ENCODE measurements around the gene SAMD3.
"Not testable (repeated sequence)": the region's sequence is repeated elsewhere in the genome, so short reads cannot be mapped to it uniquely, and the experiment has no call there.

Gene SAMD3

GRCh38 chr6:130170160-130170559 is 52.6 kb downstream of the SAMD3 start:
- DNase-seq, result not testable (repeated sequence)

GRCh38 chr6:130167655-130168054 is 55.1 kb downstream of the SAMD3 start:
- DNase-seq, result no peak

- DNase-seq, result no peak
These were observed 58.5 kb downstream of the SAMD3 start for GRCh38 chr6:130164251-130164650.

GRCh38 chr6:130163266-130163665 is 59.5 kb downstream of the SAMD3 start:
- no peak for DNase-seq

- DNase-seq, result no peak
These were observed 60.3 kb downstream of the SAMD3 start for GRCh38 chr6:130162421-130162820.

DNA sequence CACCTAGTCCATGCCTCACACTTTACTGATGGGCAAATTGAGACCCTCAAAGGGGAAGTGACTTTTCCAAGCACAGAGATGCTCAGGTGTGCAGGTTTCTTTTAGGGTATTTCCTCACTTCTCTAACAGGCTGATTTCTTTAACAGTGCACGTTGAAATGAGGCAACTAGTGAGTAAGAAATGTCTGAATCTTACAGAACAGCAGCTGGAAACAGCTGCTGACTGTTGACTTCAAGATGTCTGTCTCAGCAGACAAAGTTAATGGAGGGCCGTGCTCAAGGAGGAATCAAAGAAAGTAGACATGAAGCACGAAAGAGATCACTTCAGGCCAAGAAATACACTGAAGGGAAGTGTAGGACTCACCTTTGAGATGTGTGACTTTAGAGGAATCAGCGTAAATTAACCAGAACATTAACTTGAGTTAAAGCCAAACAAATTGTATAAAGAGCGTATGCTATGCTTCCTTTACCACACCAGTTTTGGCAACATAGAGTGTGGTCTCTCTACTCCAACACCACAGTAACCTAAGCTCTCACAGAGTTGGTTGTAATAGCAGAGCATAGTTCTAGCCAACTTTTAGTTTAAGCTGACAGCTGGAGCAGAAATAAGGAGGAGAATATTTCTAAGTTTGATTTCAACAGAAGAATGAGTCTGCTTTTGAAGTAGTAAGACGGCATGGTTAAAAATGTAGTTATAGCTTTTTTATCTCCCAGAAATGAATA is 60.9 kb downstream of the SAMD3 start:
- DNase-seq, result no peak

DNA sequence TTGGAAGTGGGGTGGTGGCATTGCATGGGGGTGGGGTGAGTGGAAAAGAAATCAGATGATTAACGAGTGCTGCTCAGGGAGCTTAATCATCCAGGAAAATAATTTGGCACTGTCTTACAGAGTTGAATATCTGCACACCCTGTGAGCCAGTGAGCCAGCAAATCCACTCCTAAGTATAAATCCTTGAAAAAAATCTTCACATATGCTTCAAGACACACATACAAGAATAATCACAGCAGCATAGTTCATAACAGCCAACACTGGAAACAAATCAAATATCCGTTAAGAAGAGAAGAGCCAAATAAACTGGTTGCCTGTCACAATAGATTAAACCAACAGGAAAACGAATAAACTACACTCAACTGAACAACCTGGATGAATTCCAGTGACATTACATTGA is 62.8 kb downstream of the SAMD3 start:
- DNase-seq, result no peak

DNA sequence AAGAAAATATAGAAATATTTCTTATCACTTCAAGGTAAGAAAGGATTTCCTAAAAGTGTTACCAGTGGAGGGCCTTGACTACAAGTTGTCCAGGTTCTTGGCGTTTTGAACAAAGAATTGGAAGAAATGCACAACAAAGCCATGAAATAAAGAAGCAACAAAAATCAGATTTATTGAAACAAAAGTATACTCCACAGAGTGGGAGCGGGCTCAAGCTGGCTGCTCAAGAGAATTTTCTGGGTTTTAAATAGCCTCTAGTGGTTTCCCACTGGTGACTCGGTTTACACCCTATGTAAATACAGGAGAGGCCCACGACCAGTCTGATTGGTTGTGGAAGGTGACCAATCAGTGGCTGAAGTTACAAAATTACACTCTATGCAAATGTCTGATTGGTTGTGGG is 64.2 kb downstream of the SAMD3 start:
- DNase-seq, result no peak

- DNase-seq, result no peak
These were observed 64.7 kb downstream of the SAMD3 start for GRCh38 chr6:130158056-130158455.

GRCh38 chr6:130156908-130157307 is 65.8 kb downstream of the SAMD3 start:
- DNase-seq, result no peak

GRCh38 chr6:130152908-130153510 is 69.7 kb downstream of the SAMD3 start:
- DNase-seq, result no peak

DNA sequence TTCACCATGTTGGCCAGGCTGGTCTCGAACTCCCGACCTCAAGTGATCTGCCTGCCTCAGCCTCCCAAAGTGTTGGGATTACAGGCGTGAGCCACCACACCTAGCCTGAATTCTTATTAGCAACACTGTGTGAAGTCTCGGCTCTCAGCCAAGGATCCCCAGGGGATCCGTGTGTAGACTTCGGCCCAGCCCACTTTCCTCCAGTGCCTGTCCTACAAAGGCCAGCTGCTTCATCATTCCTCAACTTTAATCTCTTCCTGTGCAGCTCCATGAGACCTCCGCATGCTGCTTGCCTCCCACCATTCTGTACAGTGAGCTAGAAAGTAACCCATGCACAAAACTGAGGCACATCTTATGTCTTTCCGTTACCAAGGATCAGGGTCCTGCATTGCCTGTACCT is 71.8 kb downstream of the SAMD3 start:
- no peak for DNase-seq

DNA sequence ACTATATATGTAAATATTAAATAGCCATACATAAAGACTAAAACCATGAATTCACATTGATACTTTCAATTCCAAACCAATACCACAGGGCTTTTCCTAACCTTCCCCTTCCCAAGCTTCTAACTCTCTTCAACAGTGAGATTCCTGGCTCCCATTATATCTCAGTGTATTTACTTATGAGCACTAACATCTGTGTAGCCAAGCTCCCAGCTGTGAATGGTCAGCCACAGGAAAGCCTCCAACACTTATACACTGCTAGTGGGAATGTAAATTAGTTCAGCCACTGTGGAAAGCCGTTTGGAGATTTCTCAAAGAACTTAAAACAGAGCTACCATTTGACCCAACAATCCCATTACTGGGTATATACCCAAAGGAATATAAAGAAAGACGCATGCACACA is 73.7 kb downstream of the SAMD3 start:
- not testable (repeated sequence) for DNase-seq

GRCh38 chr6:130148181-130148580 is 74.6 kb downstream of the SAMD3 start:
- peak in 1 of 2 donors; percentile 32 for DNase-seq

DNA sequence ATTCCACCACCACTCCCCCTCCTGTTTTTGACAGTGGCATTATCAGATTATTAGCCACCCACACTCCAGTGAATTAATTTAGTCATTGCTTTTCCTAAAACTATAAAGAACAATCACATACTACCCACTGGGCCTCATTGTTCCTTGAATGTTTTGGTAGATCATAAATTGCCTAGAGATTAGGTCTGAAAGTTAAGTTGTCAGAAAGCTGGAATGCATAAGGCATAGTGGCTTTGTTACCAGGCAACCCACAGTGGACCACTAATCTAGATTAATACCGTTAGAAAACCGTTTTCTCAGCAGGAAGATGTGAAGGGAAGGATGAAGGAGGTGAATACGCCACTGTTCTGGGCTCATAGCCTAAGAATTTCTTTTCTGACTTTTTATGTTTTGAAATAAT is 75.6 kb downstream of the SAMD3 start:
- no peak for DNase-seq

DNA sequence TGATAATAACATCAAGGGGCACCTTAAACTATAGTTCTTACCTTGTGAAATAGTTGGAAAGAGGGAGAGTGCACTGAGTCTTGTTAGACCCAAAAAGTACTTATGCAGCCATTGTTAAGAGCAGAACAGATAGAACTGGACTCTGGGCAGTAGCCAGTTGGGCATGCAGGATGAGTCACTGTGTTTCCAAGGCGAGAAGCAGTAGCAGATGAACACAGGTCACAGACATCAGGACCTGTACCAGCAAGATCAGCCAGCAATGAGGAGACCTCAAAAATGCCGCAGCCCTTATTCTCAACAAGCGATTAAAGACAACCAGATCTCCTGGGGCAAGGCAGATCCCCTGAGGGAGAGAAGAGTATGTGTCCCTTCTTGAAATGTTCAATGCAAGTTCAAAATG is 79.0 kb downstream of the SAMD3 start:
- no peak for DNase-seq

GRCh38 chr6:130140084-130140483 is 82.7 kb downstream of the SAMD3 start:
- DNase-seq, result no peak

DNA sequence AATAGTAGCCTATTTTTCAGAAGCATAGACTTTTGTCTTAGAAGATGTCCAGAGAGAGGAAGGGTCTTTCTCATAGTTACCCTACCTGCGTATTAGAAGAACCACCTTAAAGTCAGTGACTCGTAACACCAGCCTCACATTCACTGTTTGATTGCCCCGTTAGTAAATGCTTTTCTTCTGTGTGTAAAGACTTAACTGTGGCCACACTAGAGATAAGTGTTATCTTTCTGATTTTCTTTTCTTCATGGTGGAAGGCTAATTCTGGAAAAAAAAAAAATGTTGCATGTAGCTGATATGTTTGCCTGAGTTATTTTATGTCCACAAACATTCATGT is 83.9 kb downstream of the SAMD3 start:
- DNase-seq, result no peak

DNA sequence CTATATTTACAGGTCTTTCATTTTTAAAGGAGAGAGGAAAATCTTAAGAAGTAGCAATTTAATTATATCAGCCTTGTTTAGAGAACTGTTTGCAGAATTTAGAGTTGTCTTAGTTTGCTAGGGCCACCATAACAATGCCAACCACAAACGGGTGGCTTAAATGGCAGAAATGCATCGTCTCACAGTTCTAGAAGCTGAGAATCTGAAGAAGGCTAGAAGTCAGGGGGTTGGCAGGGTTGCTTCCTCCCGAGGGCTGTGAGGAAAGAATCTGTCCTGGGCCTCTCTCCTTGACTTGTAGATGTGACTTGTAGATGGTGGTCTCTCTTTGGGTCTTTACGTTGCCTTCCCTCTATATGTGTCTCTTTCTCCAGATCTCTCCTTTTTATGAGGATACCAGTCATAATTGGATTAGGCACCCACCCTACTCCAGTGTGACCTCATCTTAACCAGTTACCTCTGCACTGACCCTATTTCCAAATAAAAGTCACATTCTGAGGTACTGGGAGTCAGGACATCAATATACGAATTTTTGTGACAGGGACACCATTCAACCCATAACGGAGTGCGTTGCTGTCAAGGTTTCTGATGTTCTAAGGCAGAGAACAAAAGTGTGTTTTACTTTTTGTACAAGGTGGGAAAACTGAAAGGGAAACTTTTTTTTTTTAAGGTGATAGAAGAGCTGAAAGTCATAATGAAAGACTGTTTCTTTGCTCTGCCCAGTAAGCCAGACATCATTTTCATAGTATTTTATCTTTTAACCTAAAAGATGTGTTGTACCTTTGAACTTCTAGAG is 84.4 kb downstream of the SAMD3 start:
- peak in 1 of 2 donors; percentile 16 for DNase-seq

GRCh38 chr6:130136798-130137197 is 86.0 kb downstream of the SAMD3 start:
- DNase-seq, result no peak

DNA sequence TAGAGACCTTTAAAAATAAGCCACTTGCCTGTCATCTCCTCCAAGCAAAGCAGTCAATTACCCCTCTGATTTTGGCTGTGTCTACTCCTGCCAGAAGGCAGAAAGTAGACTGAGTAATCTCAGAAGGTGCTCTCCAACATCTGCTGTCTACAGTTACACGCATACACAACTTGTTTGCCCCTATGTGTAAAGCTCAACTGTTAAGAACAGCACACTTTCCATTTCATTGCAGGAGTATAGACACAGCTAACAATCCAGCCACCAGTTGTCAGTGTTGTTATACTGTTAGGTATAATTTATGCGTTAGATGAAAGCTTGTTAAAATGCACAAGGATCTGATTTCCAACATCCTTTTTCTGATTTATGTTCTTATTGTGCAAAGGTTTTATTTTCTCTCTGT is 88.2 kb downstream of the SAMD3 start:
- peak in 1 of 2 donors; percentile 37 for DNase-seq

- peak; percentile 67 to 81 for DNase-seq
These were observed 90.5 kb downstream of the SAMD3 start for GRCh38 chr6:130132286-130132701.

DNA sequence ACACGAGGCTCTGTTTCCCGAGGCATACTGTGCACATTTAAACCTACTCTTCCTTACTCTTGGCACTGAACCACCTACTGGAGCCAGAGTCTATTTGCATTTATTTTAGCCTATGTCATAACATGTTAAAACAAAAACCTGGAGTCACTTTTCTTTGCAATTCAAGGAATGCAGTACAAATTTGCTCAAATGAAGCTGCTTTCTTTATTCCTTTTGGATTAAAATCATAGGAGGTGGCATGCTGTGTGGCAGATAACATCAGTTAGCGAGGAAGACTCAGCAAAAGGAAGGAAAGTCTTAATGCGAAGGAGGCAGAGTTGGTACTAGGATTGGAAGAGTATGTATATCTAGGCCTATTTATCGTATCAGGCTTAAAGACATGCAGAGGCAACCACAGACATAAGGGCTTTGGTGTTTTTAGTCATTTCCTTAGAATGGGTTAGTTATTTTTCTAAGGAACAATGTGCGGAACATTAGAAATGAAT is 92.9 kb downstream of the SAMD3 start:
- DNase-seq, result no peak

DNA sequence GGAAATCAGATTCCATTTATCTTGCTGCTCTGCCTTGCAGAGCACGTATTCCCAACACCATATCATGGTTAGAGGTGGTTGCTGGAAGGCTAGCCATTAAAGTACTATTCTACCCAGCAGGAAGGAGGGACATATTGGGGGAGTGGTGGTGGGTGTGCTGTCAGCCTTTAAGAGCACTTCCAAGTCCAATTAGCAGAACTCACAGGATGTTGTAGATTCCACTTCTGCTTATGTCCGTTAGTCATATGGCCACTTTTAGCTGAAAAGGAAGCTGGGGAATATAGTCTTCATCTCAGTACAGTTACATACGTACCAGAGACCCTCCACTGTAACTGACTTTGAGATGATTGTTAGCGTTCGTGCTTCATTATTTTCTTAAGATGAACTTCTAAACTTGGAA is 94.4 kb downstream of the SAMD3 start:
- DNase-seq, result no peak
